Testis (tissue), 3 donors: ENCODE measurements around the gene EPPIN. TPM values are rescaled to one million over a fixed set of nuclear protein-coding genes. Genes with fewer than 3 reads are reported as not detected.

ENCODE experiments used
- DNase-seq: peaks from one replicate; pipeline ENCODE4 v3.0.0-alpha.2; 2019
- H3K27ac ChIP-seq, 2 donors: fragments of 200-600 bp; sonication (generic); one replicate each; pipeline ENCODE4 v1.5.1; 2019
- H3K27me3 ChIP-seq: fragments of 200-600 bp; sonication (generic); one replicate; pipeline ENCODE4 v1.5.1; 2019
- H3K36me3 ChIP-seq: fragments of 200-600 bp; sonication (generic); one replicate; pipeline ENCODE4 v1.5.1; 2017; ENCODE audit warnings: low read depth; ENCODE audit errors: missing control alignments
- H3K4me1 ChIP-seq: fragments of 200-600 bp; sonication (generic); one replicate; pipeline ENCODE4 v1.5.1; 2019
- H3K4me3 ChIP-seq, 2 donors: fragments of 200-600 bp; sonication (generic); one replicate each; pipeline ENCODE4 v1.5.1; 2017 to 2019
- H3K9me3 ChIP-seq: fragments of 200-600 bp; sonication (generic); one replicate; pipeline ENCODE4 v1.5.1; 2017
- CTCF ChIP-seq, 3 experiments: fragments of 450-650 bp in 2 of 3; fragments of 200-600 bp in 1 of 3; sonication (generic) in 1 of 3; IDR thresholded peaks; one replicate each; pipeline ENCODE4 v1.5.1; 2016 to 2019; ENCODE audit warnings: antibody characterized with exemption in 3 of 3, mild to moderate bottlenecking in 2 of 3, moderate library complexity in 1 of 3
- POLR2A ChIP-seq: fragments of 450-650 bp; IDR thresholded peaks from one replicate; pipeline ENCODE4 v1.6.1; 2017; ENCODE audit warnings: antibody characterized with exemption, mild to moderate bottlenecking, moderate library complexity
- WGBS, 2 donors: methylation state at CpG; one replicate each; pipeline ENCODE4 v1.1.5; 2018; 5-methylcytosine and 5-hydroxymethylcytosine counted together
- intact Hi-C: fragments of 100-400 bp; cut with DNase I; formaldehyde crosslinking; loops from one replicate; pipeline ENCODE4 v1.15.1; 2023; ENCODE audit warnings: low total_unique reads
- polyA plus RNA-seq: library from polyadenylated mRNA; stranded (reverse); fragments of 350-450 nt; fragmentation: Illumina TruSeq; extraction: RNeasy Lipid Tissue Mini Kit (QIAGEN cat#74804); gene quantifications from one replicate; pipeline ENCODE4 v1.2.3, GENCODE V29; 2014; ENCODE audit warnings: low read depth, low replicate concordance; ENCODE audit not compliant: insufficient read depth
- total RNA-seq, 2 donors: library from RNA; depleted of rRNA; stranded (reverse); fragments of >200 nt; gene quantifications; one replicate each; pipeline ENCODE4 v1.2.3, GENCODE V29; 2016

EPPIN gene
- total and polyA plus RNA-seq, 3 donors from 2014 or later: 185 to 251 (median 222) TPM

- no peak overlapping the region for H3K27ac ChIP-seq
- no peaks in the 10 kb centered on the region for H3K4me1 ChIP-seq
- DNase-seq: no peak
- no peaks in the 10 kb centered on the region for H3K36me3 ChIP-seq
- intact Hi-C loops: no loop called here
- H3K9me3 ChIP-seq: no peaks in the 10 kb centered on the region
- WGBS, 2 donors: 82 to 83% methylated on average over 4 of the region's 4 CpGs
- TF ChIP-seq CTCF (IDR thresholded peaks at IDR 0.05) (no peak), POLR2A (no peak)
- no peaks in the 10 kb centered on the region for H3K27me3 ChIP-seq
- no peak overlapping the region for H3K4me3 ChIP-seq
Measured at GRCh38 chr20:45527294-45527693, 19.9 kb downstream of the EPPIN start.

GRCh38 chr20:45523821-45524220, 23.4 kb downstream of the EPPIN start:
- no peak for TF ChIP-seq CTCF (IDR thresholded peaks at IDR 0.05)
- TF ChIP-seq POLR2A: no peak
- intact Hi-C loops: no loop called here
- Histone ChIP-seq H3K4me3 (no peak overlapping the region), H3K36me3 (no peaks in the 10 kb centered on the region), H3K9me3 (no peaks in the 10 kb centered on the region), H3K4me1 (no peaks in the 10 kb centered on the region), H3K27ac (no peak overlapping the region), H3K27me3 (no peaks in the 10 kb centered on the region)
- 86 to 89% methylated on average over 1 of the region's 1 CpG for WGBS, 2 donors
- DNase-seq: no peak

- no peak for DNase-seq
- WGBS, 2 donors: 42 to 50% methylated on average over 2 of the region's 2 CpGs
Measured at GRCh38 chr20:45518282-45518681, 28.9 kb downstream of the EPPIN start.

GRCh38 chr20:45515147-45515913, 31.9 kb downstream of the EPPIN start, which contains the start of gene SPINT3:
Gene SPINT3, minus strand, starts transcription at chr20:45515622. Its CDS starts 14 bp downstream, at chr20:45515608.
- Histone ChIP-seq H3K9me3 (no peaks in the 10 kb centered on the region), H3K36me3 (no peaks in the 10 kb centered on the region), H3K27ac (no peak within 1 kb of the TSS), H3K4me1 (no peaks in the 10 kb centered on the region), H3K4me3 (no peak within 1 kb of the TSS), H3K27me3 (no peaks in the 10 kb centered on the region)
- intact Hi-C loops: no loop called here
- DNase-seq: no peak
- 70 to 75% methylated on average over 5 of the region's 5 CpGs for WGBS, 2 donors
- TF ChIP-seq POLR2A (no peak), CTCF (IDR thresholded peaks at IDR 0.05) (no peak)

More at GRCh38 chr20:45518282-45518681, 28.9 kb downstream of the EPPIN start:
- H3K9me3 ChIP-seq: no peaks in the 10 kb centered on the region
- TF ChIP-seq POLR2A: no peak
- TF ChIP-seq CTCF (IDR thresholded peaks at IDR 0.05): no peak
- intact Hi-C loops: no loop called here
- H3K4me3 ChIP-seq: no peak overlapping the region
- no peaks in the 10 kb centered on the region for H3K36me3 ChIP-seq
- H3K27ac ChIP-seq: no peak overlapping the region
- H3K27me3 ChIP-seq: no peaks in the 10 kb centered on the region
- H3K4me1 ChIP-seq: no peaks in the 10 kb centered on the region
